Trophoblast cell (in vitro differentiated cells and primary cell): ENCODE data around the gene QSOX1.

ENCODE experiments used
- DNase-seq, 2 donors: peaks; one replicate each; pipeline ENCODE4 v3.0.0-alpha.2; 2016
- H2AFZ ChIP-seq: 2 replicates; pipeline ENCODE4 v1.6.1; 2013; ENCODE audit warnings: low read length, moderate library complexity, mild to moderate bottlenecking; ENCODE audit not compliant: insufficient read depth, poor library complexity
- H2AK5ac ChIP-seq: 2 replicates; pipeline ENCODE4 v1.6.1; 2013; ENCODE audit warnings: mild to moderate bottlenecking, low read length
- H2BK120ac ChIP-seq: 2 replicates; pipeline ENCODE4 v1.6.1; 2013; ENCODE audit warnings: low read length, mild to moderate bottlenecking, moderate library complexity; ENCODE audit not compliant: insufficient read depth, poor library complexity
- H2BK12ac ChIP-seq: 2 replicates; pipeline ENCODE4 v1.6.1; 2013; ENCODE audit warnings: mild to moderate bottlenecking, low read length, moderate library complexity
- H2BK5ac ChIP-seq: 2 replicates; pipeline ENCODE4 v1.6.1; 2013; ENCODE audit warnings: low read length, low read depth, moderate library complexity, mild to moderate bottlenecking; ENCODE audit not compliant: poor library complexity
- H3K14ac ChIP-seq: 2 replicates; pipeline ENCODE4 v1.6.1; 2013; ENCODE audit warnings: mild to moderate bottlenecking, low read length
- H3K18ac ChIP-seq: 2 replicates; pipeline ENCODE4 v1.6.1; 2013; ENCODE audit warnings: mild to moderate bottlenecking, low read length
- H3K23ac ChIP-seq: 2 replicates; pipeline ENCODE4 v1.6.1; 2013; ENCODE audit warnings: low read length
- H3K27ac ChIP-seq: 2 replicates; pipeline ENCODE4 v1.5.1; 2013; ENCODE audit warnings: low read depth, mild to moderate bottlenecking, inconsistent platforms, low read length, moderate library complexity
- H3K27me3 ChIP-seq: 2 replicates; pipeline ENCODE4 v1.6.1; 2013; ENCODE audit warnings: inconsistent platforms, mild to moderate bottlenecking, low read length, moderate library complexity; ENCODE audit not compliant: insufficient read depth
- H3K36me3 ChIP-seq, 2 experiments: 1 replicate in 1 of 2; 2 replicates in 1 of 2; pipeline ENCODE4 v1.6.1; 2013; ENCODE audit warnings: low read length in 2 of 2, mild to moderate bottlenecking in 2 of 2, moderate library complexity in 1 of 2; ENCODE audit not compliant: insufficient read depth in 2 of 2, control insufficient read depth in 1 of 2
- H3K4ac ChIP-seq: 2 replicates; pipeline ENCODE4 v1.6.1; 2013; ENCODE audit warnings: low read depth, mild to moderate bottlenecking, low read length, moderate library complexity
- H3K4me1 ChIP-seq, 2 experiments: 1 replicate in 1 of 2; 2 replicates in 1 of 2; pipeline ENCODE4 v1.6.1; 2013; ENCODE audit warnings: low read length in 2 of 2, mild to moderate bottlenecking in 2 of 2, moderate library complexity in 1 of 2; ENCODE audit not compliant: insufficient read depth in 2 of 2, control insufficient read depth in 1 of 2
- H3K4me2 ChIP-seq: 2 replicates; pipeline ENCODE4 v1.6.1; 2013; ENCODE audit warnings: inconsistent platforms, mild to moderate bottlenecking, low read length, moderate library complexity
- H3K4me3 ChIP-seq: 2 replicates; pipeline ENCODE4 v1.5.1; 2013; ENCODE audit warnings: mild to moderate bottlenecking, low read depth, low read length, inconsistent platforms
- H3K79me1 ChIP-seq: one replicate; pipeline ENCODE4 v1.6.1; 2013; ENCODE audit warnings: low read length
- H3K79me2 ChIP-seq: 2 replicates; pipeline ENCODE4 v1.6.1; 2013; ENCODE audit warnings: low read length, mild to moderate bottlenecking; ENCODE audit not compliant: control insufficient read depth, insufficient read depth, poor library complexity
- H3K9ac ChIP-seq: 2 replicates; pipeline ENCODE4 v1.6.1; 2013; ENCODE audit warnings: mild to moderate bottlenecking, low read length
- H3K9me3 ChIP-seq: 2 replicates; pipeline ENCODE4 v1.6.1; 2013; ENCODE audit warnings: low read depth, mild to moderate bottlenecking, control low read depth, inconsistent platforms, low read length; ENCODE audit not compliant: insufficient read depth
- H4K12ac ChIP-seq: 2 replicates; pipeline ENCODE4 v1.6.1; 2013; ENCODE audit warnings: low read depth, mild to moderate bottlenecking, low read length, moderate library complexity
- H4K8ac ChIP-seq: 2 replicates; pipeline ENCODE4 v1.6.1; 2013; ENCODE audit warnings: low read depth, mild to moderate bottlenecking, low read length, moderate library complexity
- H4K91ac ChIP-seq: one replicate; pipeline ENCODE4 v1.6.1; 2013; ENCODE audit warnings: low read depth, mild to moderate bottlenecking, low read length, moderate library complexity
- WGBS: extraction: QIAGEN DNeasy Blood & Tissue Kit; methylation state at CpG from one replicate; pipeline ENCODE4 v1.1.7; 2013; ENCODE audit warnings: missing lambda C conversion rate; ENCODE audit not compliant: insufficient read length, insufficient coverage; ENCODE audit errors: extremely low coverage; 5-methylcytosine and 5-hydroxymethylcytosine counted together

The QSOX1 gene

GRCh38 chr1:180235077-180235501, 80.4 kb downstream of the QSOX1 start:
- DNase-seq, result no peak
- no peaks in the 10 kb centered on the region for H3K79me2 ChIP-seq
- H3K9me3 ChIP-seq, result peaks cover 7% of the 10 kb centered on the region
- no peak overlapping the region for H3K14ac ChIP-seq
- no peak overlapping the region for H3K9ac ChIP-seq
- no peak overlapping the region for H3K4ac ChIP-seq
- no peak overlapping the region for H2BK5ac ChIP-seq
- H3K18ac ChIP-seq, result no peak overlapping the region
- H3K27ac ChIP-seq, result no peak overlapping the region
- H3K23ac ChIP-seq, result no peak overlapping the region
- H4K91ac ChIP-seq, result no peak overlapping the region
- peak overlapping the region; percentile 46 for H3K4me2 ChIP-seq
- no peak overlapping the region for H2AK5ac ChIP-seq
- no peak overlapping the region for H2BK12ac ChIP-seq
- no CpG with 5 or more reads among the region's 30 CpGs for WGBS
- H4K8ac ChIP-seq, result no peak overlapping the region
- H3K79me1 ChIP-seq, result peaks cover 3% of the 10 kb centered on the region
- H2AFZ ChIP-seq, result no peak overlapping the region
- peaks cover 78% of the 10 kb centered on the region for H3K27me3 ChIP-seq
- H4K12ac ChIP-seq, result no peak overlapping the region
- no peak overlapping the region for H2BK120ac ChIP-seq
- H3K4me3 ChIP-seq, result no peak overlapping the region
- peaks cover 6 to 26% of the 10 kb centered on the region in 2 experiments for H3K4me1 ChIP-seq
- no peaks in the 10 kb centered on the region for H3K36me3 ChIP-seq

GRCh38 chr1:180235502-180236239, 81.0 kb downstream of the QSOX1 start:
- Histone ChIP-seq H3K4ac (no peak overlapping the region), H3K18ac (no peak overlapping the region), H3K14ac (no peak overlapping the region), H2BK12ac (no peak overlapping the region), H3K36me3 (no peaks in the 10 kb centered on the region), H3K27ac (no peak overlapping the region), H3K79me2 (no peaks in the 10 kb centered on the region), H3K9ac (no peak overlapping the region), H3K4me3 (no peak overlapping the region), H3K23ac (no peak overlapping the region), H3K27me3 (peaks cover 74% of the 10 kb centered on the region), H4K12ac (no peak overlapping the region), H4K8ac (no peak overlapping the region), H3K4me1 (peaks cover 3 to 22% of the 10 kb centered on the region in 2 experiments), H2BK5ac (no peak overlapping the region), H2AK5ac (no peak overlapping the region), H3K4me2 (peak overlapping the region; percentile 46), H3K9me3 (peaks cover 5% of the 10 kb centered on the region), H2AFZ (no peak overlapping the region), H4K91ac (no peak overlapping the region), H2BK120ac (no peak overlapping the region), H3K79me1 (peaks cover 1% of the 10 kb centered on the region)
- WGBS, result no CpG with 5 or more reads among the region's 49 CpGs
- DNase-seq, result no peak

- no peak for DNase-seq
- no peaks in the 10 kb centered on the region for H3K79me1 ChIP-seq
- no peak overlapping the region for H3K4ac ChIP-seq
- no peak overlapping the region for H2BK120ac ChIP-seq
- H3K27me3 ChIP-seq, result peaks cover 63% of the 10 kb centered on the region
- H3K9ac ChIP-seq, result no peak overlapping the region
- no peak overlapping the region for H3K4me2 ChIP-seq
- no peak overlapping the region for H2BK12ac ChIP-seq
- no peak overlapping the region for H3K4me3 ChIP-seq
- no peaks in the 10 kb centered on the region for H3K36me3 ChIP-seq
- H3K9me3 ChIP-seq, result peaks cover 5% of the 10 kb centered on the region
- H2BK5ac ChIP-seq, result no peak overlapping the region
- H4K8ac ChIP-seq, result no peak overlapping the region
- WGBS, result no CpG with 5 or more reads among the region's 16 CpGs
- H3K23ac ChIP-seq, result no peak overlapping the region
- no peaks in the 10 kb centered on the region for H3K79me2 ChIP-seq
- H4K12ac ChIP-seq, result no peak overlapping the region
- no peak overlapping the region for H3K18ac ChIP-seq
- H3K14ac ChIP-seq, result no peak overlapping the region
- peaks cover 0 to 13% of the 10 kb centered on the region in 2 experiments for H3K4me1 ChIP-seq
- H2AFZ ChIP-seq, result no peak overlapping the region
- no peak overlapping the region for H3K27ac ChIP-seq
- no peak overlapping the region for H4K91ac ChIP-seq
- no peak overlapping the region for H2AK5ac ChIP-seq
Measured at GRCh38 chr1:180236698-180237509, 82.2 kb downstream of the QSOX1 start.

GRCh38 chr1:180237869-180238476, 83.3 kb downstream of the QSOX1 start:
- Histone ChIP-seq H2AFZ (no peak overlapping the region), H3K9ac (no peak overlapping the region), H3K27ac (no peak overlapping the region), H3K79me1 (no peaks in the 10 kb centered on the region), H2BK120ac (no peak overlapping the region), H3K4me2 (no peak overlapping the region), H3K14ac (no peak overlapping the region), H3K27me3 (peaks cover 53% of the 10 kb centered on the region), H3K36me3 (no peaks in the 10 kb centered on the region), H3K4me3 (no peak overlapping the region), H3K4me1 (peaks cover 0 to 13% of the 10 kb centered on the region in 2 experiments), H3K23ac (no peak overlapping the region), H3K4ac (no peak overlapping the region), H3K79me2 (no peaks in the 10 kb centered on the region), H2BK12ac (no peak overlapping the region), H4K8ac (no peak overlapping the region), H2AK5ac (no peak overlapping the region), H3K18ac (no peak overlapping the region), H2BK5ac (no peak overlapping the region), H4K91ac (no peak overlapping the region), H3K9me3 (peaks cover 2% of the 10 kb centered on the region), H4K12ac (no peak overlapping the region)
- WGBS, result no CpG with 5 or more reads among the region's 7 CpGs
- DNase-seq, result no peak
